H1 (cell line): ENCODE data around the gene LCE2C. TPM values are rescaled to one million over a fixed set of nuclear protein-coding genes. Genes with fewer than 3 reads are reported as not detected.

Experiments
- CTCF ChIA-PET: fragments of 300-600 bp; sonication (Branson Sonifier 250); formaldehyde crosslinking; loops from one replicate; lab custom pipeline; 2021; ENCODE audit not compliant: partially characterized antibody; lab: Charles Lee
- POLR2A ChIA-PET: fragments of 300-600 bp; sonication (Branson Sonifier 250); formaldehyde crosslinking; loops from one replicate; lab custom pipeline; 2021; ENCODE audit warnings: inconsistent platforms; ENCODE audit not compliant: partially characterized antibody; lab: Charles Lee
- DNase-seq, 2 experiments: peaks; one replicate each; pipeline versions ENCODE4 v3.0.0 to v3.0.0-alpha.2; 2010 to 2022; ENCODE audit warnings: low spot score in 2 of 2, low read depth in 1 of 2, mixed read lengths in 1 of 2
- FAIRE-seq: peaks from 2 replicates; lab custom pipeline; 2011; peaks lifted over from hg19 to GRCh38; lab: Jason Lieb, UNC
- H2AFZ ChIP-seq: 2 replicates; pipeline ENCODE4 v1.8.1; 2012; ENCODE audit warnings: low read length, inconsistent platforms
- H2AK5ac ChIP-seq: 2 replicates; pipeline ENCODE4 v1.6.1; 2013; ENCODE audit warnings: low read depth, low read length
- H2BK120ac ChIP-seq: replicated peaks from 2 replicates; pipeline ENCODE3; 2013; ENCODE audit warnings: low read depth, low read length, inconsistent platforms
- H2BK12ac ChIP-seq: 2 replicates; pipeline ENCODE4 v1.6.1; 2013; ENCODE audit warnings: low read depth, low read length
- H2BK15ac ChIP-seq: 2 replicates; pipeline ENCODE4 v1.6.1; 2013; ENCODE audit warnings: low read length
- H2BK20ac ChIP-seq: 2 replicates; pipeline ENCODE4 v1.6.1; 2013; ENCODE audit warnings: low read length
- H2BK5ac ChIP-seq: 2 replicates; pipeline ENCODE4 v1.6.1; 2013; ENCODE audit warnings: low read depth, low read length
- H3K14ac ChIP-seq: 2 replicates; pipeline ENCODE4 v1.6.1; 2013; ENCODE audit warnings: inconsistent platforms; ENCODE audit not compliant: insufficient read length
- H3K18ac ChIP-seq: 2 replicates; pipeline ENCODE4 v1.6.1; 2013; ENCODE audit warnings: low read length; ENCODE audit errors: extremely low read depth
- H3K23ac ChIP-seq: 2 replicates; pipeline ENCODE4 v1.6.1; 2013; ENCODE audit warnings: inconsistent platforms; ENCODE audit not compliant: insufficient read length
- H3K23me2 ChIP-seq: 2 replicates; pipeline ENCODE4 v1.6.1; 2013; ENCODE audit warnings: low read depth, low read length
- H3K27ac ChIP-seq: 2 replicates; pipeline ENCODE4 v1.6.1; 2011; ENCODE audit warnings: low read depth, low read length, inconsistent platforms
- H3K27me3 ChIP-seq, 4 experiments: replicated peaks in 1 of 4; 1 replicate in 1 of 4; 2 replicates in 3 of 4; pipeline versions ENCODE4 v1.6.1 to v1.8.1; 2011 to 2013; ENCODE audit warnings: low read length in 3 of 4, mild to moderate bottlenecking in 3 of 4, inconsistent platforms in 2 of 4, mixed read lengths in 2 of 4, moderate library complexity in 1 of 4; ENCODE audit not compliant: control insufficient read depth in 3 of 4, insufficient read depth in 3 of 4; ENCODE audit errors: extremely low read depth in 1 of 4
- H3K36me3 ChIP-seq, 4 experiments: 2 replicates each; pipeline versions ENCODE4 v1.6.1 to v1.8.1; 2011 to 2013; ENCODE audit warnings: mild to moderate bottlenecking in 4 of 4, low read length in 3 of 4, moderate library complexity in 2 of 4, control low read depth in 1 of 4, inconsistent platforms in 1 of 4; ENCODE audit not compliant: insufficient read depth in 4 of 4, control insufficient read depth in 2 of 4
- H3K4ac ChIP-seq: replicated peaks from 2 replicates; pipeline ENCODE3; 2013; ENCODE audit warnings: low read length, low read depth, mixed read lengths, inconsistent platforms; ENCODE audit not compliant: insufficient read length
- H3K4me1 ChIP-seq, 4 experiments: replicated peaks in 1 of 4; 1 replicate in 1 of 4; 2 replicates in 3 of 4; pipeline versions ENCODE4 v1.6.1 to v1.8.1; 2011 to 2013; ENCODE audit warnings: low read length in 3 of 4, inconsistent platforms in 2 of 4, mixed read lengths in 1 of 4; ENCODE audit not compliant: insufficient read depth in 4 of 4, control insufficient read depth in 3 of 4
- H3K4me2 ChIP-seq, 2 experiments: 2 replicates each; pipeline versions ENCODE4 v1.6.1 to v1.8.1; 2011 to 2013; ENCODE audit warnings: low read depth in 2 of 2, low read length in 2 of 2, control low read depth in 1 of 2, inconsistent platforms in 1 of 2, mild to moderate bottlenecking in 1 of 2; ENCODE audit not compliant: insufficient read depth in 1 of 2
- H3K4me3 ChIP-seq, 4 experiments: fragments of 200-600, 300-600 bp in 1 of 4; sonication (generic), shearing (Covaris generic), sonication (Bioruptor Twin) in 1 of 4; 2 replicates each; pipeline versions ENCODE4 v1.5.1 to v1.8.1; 2011 to 2016; ENCODE audit warnings: low read length in 4 of 4, low read depth in 3 of 4, control low read depth in 2 of 4, inconsistent platforms in 2 of 4, mild to moderate bottlenecking in 2 of 4, mixed read lengths in 1 of 4, moderate library complexity in 1 of 4; ENCODE audit not compliant: insufficient read depth in 2 of 4; ENCODE audit errors: extremely low read depth in 1 of 4
- H3K56ac ChIP-seq: replicated peaks from 2 replicates; pipeline ENCODE3; 2013; ENCODE audit warnings: low read depth, mild to moderate bottlenecking, mixed read lengths, low read length, inconsistent platforms; ENCODE audit not compliant: insufficient read length
- H3K79me1 ChIP-seq: 2 replicates; pipeline ENCODE4 v1.6.1; 2013; ENCODE audit warnings: low read depth, low read length, control low read depth
- H3K79me2 ChIP-seq, 2 experiments: 2 replicates each; pipeline versions ENCODE4 v1.6.1 to v1.8.1; 2012 to 2013; ENCODE audit warnings: low read length in 2 of 2, mild to moderate bottlenecking in 2 of 2, inconsistent platforms in 1 of 2; ENCODE audit not compliant: insufficient read depth in 2 of 2, control insufficient read depth in 1 of 2
- H3K9ac ChIP-seq, 4 experiments: replicated peaks in 1 of 4; 1 replicate in 1 of 4; 2 replicates in 3 of 4; pipeline versions ENCODE4 v1.6.1 to v1.8.1; 2011 to 2013; ENCODE audit warnings: low read depth in 3 of 4, low read length in 3 of 4, control low read depth in 2 of 4, mild to moderate bottlenecking in 2 of 4, moderate library complexity in 2 of 4, inconsistent platforms in 1 of 4; ENCODE audit errors: extremely low read depth in 1 of 4
- H3K9me3 ChIP-seq, 2 experiments: 2 replicates each; pipeline versions ENCODE4 v1.6.1 to v1.8.1; 2012 to 2013; ENCODE audit warnings: mild to moderate bottlenecking in 2 of 2, moderate library complexity in 2 of 2, control low read depth in 1 of 2, inconsistent platforms in 1 of 2, low read depth in 1 of 2, low read length in 1 of 2, mixed read lengths in 1 of 2; ENCODE audit not compliant: insufficient read depth in 2 of 2
- H4K20me1 ChIP-seq, 2 experiments: replicated peaks in 1 of 2; 2 replicates each; pipeline versions ENCODE3 to v1.8.1; 2011 to 2013; ENCODE audit warnings: inconsistent platforms in 2 of 2, low read length in 2 of 2, mild to moderate bottlenecking in 1 of 2; ENCODE audit not compliant: insufficient read depth in 2 of 2, control insufficient read depth in 1 of 2
- H4K5ac ChIP-seq: 2 replicates; pipeline ENCODE4 v1.6.1; 2013; ENCODE audit warnings: low read length, low read depth, mixed read lengths, inconsistent platforms; ENCODE audit not compliant: insufficient read length
- H4K8ac ChIP-seq: 2 replicates; pipeline ENCODE4 v1.8.0; 2013; ENCODE audit warnings: mild to moderate bottlenecking, moderate library complexity, low read length, inconsistent platforms; ENCODE audit not compliant: insufficient read depth; ENCODE audit errors: extremely low read depth
- H4K91ac ChIP-seq: replicated peaks from 2 replicates; pipeline ENCODE3; 2013; ENCODE audit warnings: low read length, mixed read lengths, inconsistent platforms; ENCODE audit not compliant: insufficient read length
- BRCA1 ChIP-seq: IDR thresholded peaks from 2 replicates; pipeline ENCODE4 v1.6.1; 2012; ENCODE audit warnings: low read depth, low read length, improper control_type of control experiment
- CHD1 ChIP-seq: IDR thresholded peaks from 2 replicates; pipeline ENCODE4 v1.6.1; 2012; ENCODE audit warnings: low read depth, low read length, improper control_type of control experiment
- CHD2 ChIP-seq: IDR thresholded peaks from 2 replicates; pipeline ENCODE4 v1.6.1; 2012; ENCODE audit warnings: low read length, improper control_type of control experiment
- CREB1 ChIP-seq: IDR thresholded peaks from 2 replicates; pipeline ENCODE4 v1.6.1; 2012; ENCODE audit warnings: inconsistent platforms
- CTBP2 ChIP-seq: IDR thresholded peaks from 2 replicates; pipeline ENCODE4 v1.7.0; 2011; ENCODE audit warnings: borderline replicate concordance, mild to moderate bottlenecking, moderate library complexity, mixed read lengths, low read length; ENCODE audit not compliant: insufficient read depth, insufficient read length
- EGR1 ChIP-seq: IDR thresholded peaks from 2 replicates; pipeline ENCODE4 v1.6.1; 2011; ENCODE audit warnings: low read depth, low read length, borderline replicate concordance
- EZH2 ChIP-seq: fragments of 200-600 bp; sonication (generic); IDR thresholded peaks from 2 replicates; pipeline ENCODE4 v1.7.1; 2012; ENCODE audit warnings: low read depth, mild to moderate bottlenecking, moderate library complexity, low read length, inconsistent platforms; ENCODE audit not compliant: severe bottlenecking
- KDM1A ChIP-seq: fragments of 200-600, 300-600 bp; sonication (generic); IDR thresholded peaks from 2 replicates; pipeline ENCODE4 v1.7.1; 2016; ENCODE audit warnings: mild to moderate bottlenecking, low read length, borderline replicate concordance
- KDM5A ChIP-seq: fragments of 200-600 bp; IDR thresholded peaks from 2 replicates; pipeline ENCODE4 v1.7.1; 2012; ENCODE audit warnings: mild to moderate bottlenecking, low read length, inconsistent platforms, mixed read lengths
- MAFK ChIP-seq: IDR thresholded peaks from 2 replicates; pipeline ENCODE4 v1.6.1; 2012; ENCODE audit warnings: low read depth, mild to moderate bottlenecking, improper control_type of control experiment, low read length
- POLR2A ChIP-seq, 2 experiments: IDR thresholded peaks; 1 replicate in 1 of 2; 2 replicates in 1 of 2; pipeline ENCODE4 v1.6.1; 2011; ENCODE audit warnings: low read depth in 2 of 2, low read length in 2 of 2, mild to moderate bottlenecking in 2 of 2; ENCODE audit errors: control extremely low read depth in 1 of 2
- RXRA ChIP-seq: IDR thresholded peaks from 2 replicates; pipeline ENCODE4 v1.6.1; 2011; ENCODE audit warnings: low read depth, mild to moderate bottlenecking, low read length, moderate library complexity; ENCODE audit not compliant: insufficient read depth
- SIRT6 ChIP-seq: IDR thresholded peaks from one replicate; pipeline ENCODE4 v1.7.1; 2012; ENCODE audit warnings: low read length, inconsistent platforms
- SUZ12 ChIP-seq: fragments of 200-600 bp; sonication (generic); IDR thresholded peaks from 2 replicates; pipeline ENCODE4 v1.6.1; 2012; ENCODE audit warnings: mild to moderate bottlenecking, inconsistent platforms, low read length, moderate library complexity, mixed read lengths
- TAF7 ChIP-seq: optimal IDR thresholded peaks from 2 replicates; pipeline ENCODE3; 2011; ENCODE audit warnings: low read depth, mild to moderate bottlenecking, inconsistent platforms, low read length, moderate library complexity, borderline replicate concordance
- polyA plus RNA-seq, 7 experiments: library from polyadenylated mRNA; depleted of rRNA in 3 of 7; stranded (reverse) in 5 of 7; unstranded in 2 of 7; fragments of >200 nt in 5 of 7; fragments of 200-250 nt in 2 of 7; gene quantifications; 1 replicate in 5 of 7; 2 replicates in 1 of 7; 4 replicates in 1 of 7; pipeline versions ENCODE4 v1.2.1 to v1.2.3, GENCODE V29; 2011 to 2013; ENCODE audit warnings: missing spikeins in 2 of 7, mixed read lengths in 2 of 7
- total RNA-seq: library from RNA; stranded (reverse); fragmentation: NEBNext Ultra II Directional; extraction: Animal tissue kit (Norgen Biotek cat#: 25700); gene quantifications from 2 replicates; pipeline ENCODE4 v1.2.1, GENCODE V29; 2021

The LCE2C gene
- total and polyA plus RNA-seq, 2 of the 8 experiments (the other 6 are each of a cell fraction or from before 2014, with no cell fraction given) = not detected

- ChIA-PET POLR2A (no interaction called here), CTCF (no interaction called here)
- no peak overlapping the region for H4K8ac ChIP-seq
- H3K14ac ChIP-seq = no peak overlapping the region
- no peak overlapping the region for H4K5ac ChIP-seq
- no peak overlapping the region for H3K4me3 ChIP-seq
- H4K91ac ChIP-seq = no peak overlapping the region
- no peak overlapping the region for H3K4ac ChIP-seq
- H3K79me1 ChIP-seq = no peaks in the 10 kb centered on the region
- FAIRE-seq (no peak), DNase-seq (no peak)
- no peak overlapping the region for H2BK12ac ChIP-seq
- H3K18ac ChIP-seq = no peak overlapping the region
- H3K56ac ChIP-seq = no peak overlapping the region
- no peak overlapping the region for H3K4me2 ChIP-seq
- no peaks in the 10 kb centered on the region for H3K27me3 ChIP-seq
- H3K79me2 ChIP-seq = no peaks in the 10 kb centered on the region
- no peak overlapping the region for H2BK15ac ChIP-seq
- H3K4me1 ChIP-seq = no peaks in the 10 kb centered on the region
- no peak overlapping the region for H3K9ac ChIP-seq
- no peaks in the 10 kb centered on the region for H3K23me2 ChIP-seq
- H3K36me3 ChIP-seq = no peaks in the 10 kb centered on the region
- no peak overlapping the region for H2BK5ac ChIP-seq
- peaks cover 59 to 80% of the 10 kb centered on the region in 2 experiments for H3K9me3 ChIP-seq
- no peaks in the 10 kb centered on the region for H4K20me1 ChIP-seq
- no peak overlapping the region for H3K23ac ChIP-seq
- no peak overlapping the region for H3K27ac ChIP-seq
- H2AFZ ChIP-seq = no peak overlapping the region
- no peak overlapping the region for H2BK120ac ChIP-seq
- no peak overlapping the region for H2BK20ac ChIP-seq
- no peak overlapping the region for H2AK5ac ChIP-seq
- TF ChIP-seq KDM1A (no peak), MAFK (no peak), SUZ12 (no peak), EZH2 (no peak), RXRA (no peak), POLR2A (IDR thresholded peaks at IDR 0.05; ENCODE audit: control extremely low read depth in 1 of 2, low read depth in 2 of 2, low read length in 2 of 2) (no peak), KDM5A (no peak), SIRT6 (no peak), CHD1 (no peak), BRCA1 (no peak), CHD2 (no peak), EGR1 (no peak), CTBP2 (no peak), TAF7 (no peak), CREB1 (no peak)
Measured at GRCh38 chr1:152683846-152684245, 8.8 kb downstream of the LCE2C start.
